ENCODE data around the gene PDCD11.

DNA sequence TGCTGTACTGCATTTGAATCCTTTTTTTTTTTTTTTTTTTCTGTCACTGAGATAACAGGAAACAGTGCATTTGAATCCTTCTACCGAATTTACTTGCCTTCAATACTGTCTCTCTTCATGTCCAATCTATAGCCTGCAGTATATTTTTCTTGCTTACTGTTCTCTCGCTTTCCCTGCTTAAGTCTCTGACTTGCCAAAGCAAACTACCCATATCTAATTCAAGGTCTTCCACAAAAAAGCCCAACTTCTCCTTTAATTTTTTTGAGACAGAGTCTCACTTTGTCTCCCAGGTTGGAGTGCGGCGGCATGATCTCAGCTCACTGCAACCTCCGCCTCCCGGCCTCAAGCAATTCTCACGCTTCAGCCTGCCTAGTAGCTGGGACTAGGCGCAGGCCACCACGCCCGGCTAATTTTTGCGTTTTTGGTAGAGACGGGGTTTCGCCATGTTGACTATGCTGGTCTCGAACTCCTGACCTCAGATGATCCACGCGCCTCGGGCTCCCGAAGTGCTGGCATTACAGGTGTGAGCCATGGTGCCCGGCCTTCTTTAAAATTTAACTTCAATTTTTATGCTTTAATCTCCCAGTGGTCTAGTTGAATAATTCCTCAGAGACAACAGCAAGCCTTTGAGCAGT lies 882 bp downstream of the PDCD11 start:
- no peak for TF ChIP-seq POLR2A (IDR thresholded peaks at IDR 0.05; ENCODE audit: low read depth, low read length)
- no peak for TF ChIP-seq SPI1 (IDR thresholded peaks at IDR 0.05; ENCODE audit: low read depth, low read length)
- TF ChIP-seq POLR2AphosphoS5 (IDR thresholded peaks at IDR 0.05; ENCODE audit: low read depth, low read length): no peak

Data from GM12891 (cell line).